ENCODE measurements around the gene MRC2.

MRC2 gene

GRCh38 chr17:62705156-62705777 lies 77.8 kb downstream of the MRC2 start:
- DNase-seq: no peak

- DNase-seq: no peak
Measured at GRCh38 chr17:62705778-62706597, 78.5 kb downstream of the MRC2 start.

GRCh38 chr17:62706598-62707424 lies 79.3 kb downstream of the MRC2 start:
- DNase-seq: no peak

- DNase-seq: no peak
Measured at GRCh38 chr17:62707425-62707739, 79.9 kb downstream of the MRC2 start.

GRCh38 chr17:62708587-62708986 lies 81.1 kb downstream of the MRC2 start:
- no peak for DNase-seq

- no peak for DNase-seq
Measured at GRCh38 chr17:62712171-62712581, 84.7 kb downstream of the MRC2 start.

- no peak for DNase-seq
Measured at GRCh38 chr17:62713086-62713881, 85.8 kb downstream of the MRC2 start.

GRCh38 chr17:62714016-62714777 lies 86.7 kb downstream of the MRC2 start:
- no peak for DNase-seq

GRCh38 chr17:62715882-62716390 lies 88.5 kb downstream of the MRC2 start:
- DNase-seq: no peak

- no peak for DNase-seq
Measured at GRCh38 chr17:62716834-62717588, 89.5 kb downstream of the MRC2 start.

GRCh38 chr17:62717589-62717855 lies 90.1 kb downstream of the MRC2 start:
- no peak for DNase-seq

GRCh38 chr17:62717889-62718288 lies 90.4 kb downstream of the MRC2 start:
- DNase-seq: no peak

- DNase-seq: peak; percentile 59
Measured at GRCh38 chr17:62718429-62718828, 91.0 kb downstream of the MRC2 start.

- DNase-seq: no peak
Measured at GRCh38 chr17:62719586-62719985, 92.1 kb downstream of the MRC2 start.

- no peak for DNase-seq
Measured at GRCh38 chr17:62720126-62720850, 92.8 kb downstream of the MRC2 start.

- DNase-seq: no peak
Measured at GRCh38 chr17:62722625-62723024, 95.2 kb downstream of the MRC2 start.

- no peak for DNase-seq
Measured at GRCh38 chr17:62723842-62724241, 96.4 kb downstream of the MRC2 start.

- peak; percentile 82 for DNase-seq
Measured at GRCh38 chr17:62724398-62725146, 97.1 kb downstream of the MRC2 start.

GRCh38 chr17:62725791-62726249 lies 98.3 kb downstream of the MRC2 start:
- DNase-seq: no peak

All from stimulated activated CD8-positive, alpha-beta memory T cell treated with anti-CD3 and anti-CD28 coated beads, Interleukin-4, amount 100 ng/mL, for 48 hours (primary cell).